Measurements from ENCODE around the gene DOCK3. TPM values are rescaled to one million over a fixed set of nuclear protein-coding genes. Genes with fewer than 3 reads are reported as not detected.

DOCK3 gene
- total RNA-seq, 1 experiment from 2014 or later, result 5.6 TPM

GRCh38 chr3:51336261-51336660 lies 661.5 kb downstream of the DOCK3 start:
- Mint-ChIP-seq H3K27me3 (ENCODE audit: low read depth) (no peaks in the 10 kb centered on the region), H3K4me3 (no peak overlapping the region), H3K27ac (0 out of 2 replicates have a peak overlapping the region, but pooled peaks have one; percentile 35), H3K9me3 (peaks cover 7% of the 10 kb centered on the region; the same call in 1 of the 2 replicates), H3K36me3 (no peaks in the 10 kb centered on the region), H3K4me1 (peaks cover 13% of the 10 kb centered on the region)
- no peak for TF ChIP-seq NR2C2 (CRISPR knock-in tag; IDR thresholded peaks at IDR 0.05)
- TF ChIP-seq RORB (CRISPR knock-in tag; IDR thresholded peaks at IDR 0.05), result no peak
- no peak for TF ChIP-seq ATF1 (CRISPR knock-in tag; IDR thresholded peaks at IDR 0.05)
- TF ChIP-seq ZSCAN18 (CRISPR knock-in tag; IDR thresholded peaks at IDR 0.05), result no peak
- TF ChIP-seq TEAD1 (CRISPR knock-in tag; IDR thresholded peaks at IDR 0.05), result no peak
- no peak for TF ChIP-seq MXD4 (CRISPR knock-in tag; IDR thresholded peaks at IDR 0.05; ENCODE audit: borderline replicate concordance)
- no peak for TF ChIP-seq GTF2I (CRISPR knock-in tag; conservative IDR thresholded peaks at IDR 0.05)
- no peak for TF ChIP-seq USF2 (CRISPR knock-in tag; IDR thresholded peaks at IDR 0.05)
- no peak for TF ChIP-seq TCF7 (CRISPR knock-in tag; IDR thresholded peaks at IDR 0.05; ENCODE audit: low read depth)
- ATAC-seq (peak; percentile 91), DNase-seq (ENCODE audit: low spot score) (peak; percentile 23)
- POLR2A ChIA-PET, result no interaction called here
- CTCF ChIA-PET, result interaction anchor here (0.7 to 1.0 kb wide), 2 partner anchors 12 to 25 kb away, joined by 3 read pairs; no protein-coding TSS in a partner anchor

GRCh38 chr3:51337666-51338065 lies 662.9 kb downstream of the DOCK3 start:
- Mint-ChIP-seq H3K9me3 (no peaks in the 10 kb centered on the region), H3K4me1 (peaks cover 13% of the 10 kb centered on the region), H3K27me3 (ENCODE audit: low read depth) (no peaks in the 10 kb centered on the region), H3K4me3 (no peak overlapping the region), H3K27ac (no peak overlapping the region), H3K36me3 (no peaks in the 10 kb centered on the region)
- no peak for DNase-seq (ENCODE audit: low spot score)
- ChIA-PET POLR2A (no interaction called here), CTCF (interaction anchor here (1.1 kb wide), 1 partner anchor 34 kb away, joined by 4 read pairs; no protein-coding TSS in a partner anchor)
- no peak for ATAC-seq
- TF ChIP-seq ZNF396 (CRISPR knock-in tag; IDR thresholded peaks at IDR 0.05; ENCODE audit: borderline replicate concordance), result no peak
- no peak for TF ChIP-seq JUN (CRISPR knock-in tag; IDR thresholded peaks at IDR 0.05)
- no peak for TF ChIP-seq TEAD4 (CRISPR knock-in tag; IDR thresholded peaks at IDR 0.05)
- TF ChIP-seq ZNF281 (CRISPR knock-in tag; IDR thresholded peaks at IDR 0.05), result no peak
- no peak for TF ChIP-seq ATF1 (CRISPR knock-in tag; IDR thresholded peaks at IDR 0.05)
- TF ChIP-seq STAT6 (CRISPR knock-in tag; conservative IDR thresholded peaks at IDR 0.05; ENCODE audit: low read depth), result no peak
- TF ChIP-seq AFF4 (CRISPR knock-in tag; IDR thresholded peaks at IDR 0.05; ENCODE audit: borderline replicate concordance), result no peak
- no peak for TF ChIP-seq FOXP4 (CRISPR knock-in tag; IDR thresholded peaks at IDR 0.05)
- no peak for TF ChIP-seq ZNF512 (CRISPR knock-in tag; IDR thresholded peaks at IDR 0.05; ENCODE audit: borderline replicate concordance)
- TF ChIP-seq SOX15 (CRISPR knock-in tag; IDR thresholded peaks at IDR 0.05), result no peak

Data from WTC11 (cell line).